HEK293 (cell line): ENCODE data around the gene CIITA.

Experiments
- CTCF ChIA-PET: fragments of 350-600 bp; formaldehyde crosslinking; extraction: SDS; loops from one replicate; lab custom pipeline; 2021; ENCODE audit warnings: antibody characterized with exemption; lab: Yijun Ruan, JAX
- POLR2A ChIA-PET: fragments of 300-600 bp; formaldehyde crosslinking; extraction: SDS; loops from one replicate; lab custom pipeline; 2020; ENCODE audit warnings: antibody characterized with exemption, inconsistent platforms; lab: Yijun Ruan, JAX
- H3K27ac ChIP-seq: fragments of 200-500 bp; sonication (Bioruptor generic); 2 replicates; pipeline ENCODE4 v1.5.1; 2014; ENCODE audit warnings: low read depth, low read length, control low read depth, inconsistent platforms; ENCODE audit errors: extremely low read depth
- H3K36me3 ChIP-seq, 2 experiments: fragments of 200-500 bp in 1 of 2; sonication (Bioruptor generic) in 1 of 2; 1 replicate in 1 of 2; 2 replicates in 1 of 2; pipeline ENCODE4 v1.5.1; 2014 to 2017; ENCODE audit warnings: inconsistent platforms in 2 of 2, low read length in 2 of 2; ENCODE audit not compliant: control insufficient read depth in 2 of 2, insufficient read depth in 1 of 2
- H3K4me1 ChIP-seq: fragments of 200-500 bp; sonication (Bioruptor generic); 2 replicates; pipeline ENCODE4 v1.5.1; 2014; ENCODE audit warnings: mild to moderate bottlenecking, low read length, inconsistent platforms; ENCODE audit not compliant: control insufficient read depth, insufficient read depth
- H3K4me3 ChIP-seq: 2 replicates; pipeline ENCODE4 v1.5.1; 2011; ENCODE audit warnings: low read depth, mild to moderate bottlenecking, control low read depth, low read length, moderate library complexity
- H3K9me3 ChIP-seq: fragments of 200-500 bp; sonication (Bioruptor generic); 2 replicates; pipeline ENCODE4 v1.5.1; 2014; ENCODE audit warnings: low read depth, low read length, inconsistent platforms; ENCODE audit not compliant: control insufficient read depth, insufficient read depth
- BCL6B ChIP-seq: fragments of 450-650 bp; formaldehyde crosslinking; IDR thresholded peaks from 2 replicates; pipeline ENCODE4 v1.5.1; 2017; ENCODE audit warnings: missing biosample characterization, missing genetic modification characterization
- KLF7 ChIP-seq: fragments of 450-650 bp; formaldehyde crosslinking; IDR thresholded peaks from 2 replicates; pipeline ENCODE4 v1.5.1; 2016; ENCODE audit warnings: missing biosample characterization, missing genetic modification characterization, borderline replicate concordance
- PRDM1 ChIP-seq: fragments of 450-650 bp; formaldehyde crosslinking; IDR thresholded peaks from 2 replicates; pipeline ENCODE4; 2016; ENCODE audit warnings: missing biosample characterization, missing genetic modification characterization
- REPIN1 ChIP-seq: fragments of 450-650 bp; formaldehyde crosslinking; IDR thresholded peaks from 2 replicates; pipeline ENCODE4 v1.5.1; 2017; ENCODE audit warnings: missing biosample characterization, missing genetic modification characterization, low read depth
- WT1 ChIP-seq: fragments of 450-650 bp; formaldehyde crosslinking; IDR thresholded peaks from 2 replicates; pipeline ENCODE4 v1.5.1; 2016; ENCODE audit warnings: missing biosample characterization, missing genetic modification characterization
- ZBTB1 ChIP-seq: fragments of 450-650 bp; formaldehyde crosslinking; IDR thresholded peaks from 2 replicates; pipeline ENCODE4 v1.5.1; 2016; ENCODE audit warnings: missing biosample characterization, missing genetic modification characterization
- ZBTB10 ChIP-seq: fragments of 450-650 bp; formaldehyde crosslinking; IDR thresholded peaks from 2 replicates; pipeline ENCODE4 v1.5.1; 2016; ENCODE audit warnings: missing biosample characterization, missing genetic modification characterization
- ZBTB48 ChIP-seq: fragments of 450-650 bp; formaldehyde crosslinking; IDR thresholded peaks from 2 replicates; pipeline ENCODE4 v1.5.1; 2016; ENCODE audit warnings: missing biosample characterization, missing genetic modification characterization
- ZIC2 ChIP-seq: fragments of 450-650 bp; formaldehyde crosslinking; IDR thresholded peaks from 2 replicates; pipeline ENCODE4 v1.5.1; 2016; ENCODE audit warnings: missing biosample characterization, missing genetic modification characterization
- ZNF138 ChIP-seq: fragments of 450-650 bp; formaldehyde crosslinking; IDR thresholded peaks from 2 replicates; pipeline ENCODE4 v1.5.1; 2016; ENCODE audit warnings: missing biosample characterization, missing genetic modification characterization, borderline replicate concordance
- ZNF157 ChIP-seq: fragments of 450-650 bp; formaldehyde crosslinking; IDR thresholded peaks from 2 replicates; pipeline ENCODE4 v1.5.1; 2016; ENCODE audit warnings: missing biosample characterization, missing genetic modification characterization
- ZNF169 ChIP-seq: fragments of 450-650 bp; formaldehyde crosslinking; IDR thresholded peaks from 2 replicates; pipeline ENCODE4 v1.5.1; 2016; ENCODE audit warnings: missing biosample characterization, missing genetic modification characterization
- ZNF223 ChIP-seq: fragments of 450-650 bp; formaldehyde crosslinking; IDR thresholded peaks from 2 replicates; pipeline ENCODE4 v1.5.1; 2016; ENCODE audit warnings: missing biosample characterization, missing genetic modification characterization
- ZNF248 ChIP-seq: fragments of 450-650 bp; formaldehyde crosslinking; IDR thresholded peaks from 2 replicates; pipeline ENCODE4 v1.5.1; 2017; ENCODE audit warnings: missing biosample characterization, missing genetic modification characterization
- ZNF324 ChIP-seq: fragments of 450-650 bp; formaldehyde crosslinking; IDR thresholded peaks from 2 replicates; pipeline ENCODE4 v1.5.1; 2016; ENCODE audit warnings: missing biosample characterization, missing genetic modification characterization
- ZNF366 ChIP-seq: fragments of 450-650 bp; formaldehyde crosslinking; conservative IDR thresholded peaks from 2 replicates; pipeline ENCODE4 v1.5.1; 2016; ENCODE audit warnings: missing biosample characterization, missing genetic modification characterization
- ZNF48 ChIP-seq: fragments of 450-650 bp; formaldehyde crosslinking; IDR thresholded peaks from 2 replicates; pipeline ENCODE4 v1.5.1; 2016; ENCODE audit warnings: missing biosample characterization, missing genetic modification characterization
- ZNF510 ChIP-seq: fragments of 450-650 bp; formaldehyde crosslinking; IDR thresholded peaks from 2 replicates; pipeline ENCODE4 v1.5.1; 2018; ENCODE audit warnings: mild to moderate bottlenecking, missing genetic modification characterization, missing biosample characterization; ENCODE audit not compliant: insufficient replicate concordance
- ZNF658 ChIP-seq: fragments of 450-650 bp; formaldehyde crosslinking; IDR thresholded peaks from 2 replicates; pipeline ENCODE4; 2016; ENCODE audit warnings: missing biosample characterization, missing genetic modification characterization
- ZNF777 ChIP-seq: fragments of 450-650 bp; formaldehyde crosslinking; IDR thresholded peaks from 2 replicates; pipeline ENCODE4 v1.5.1; 2017; ENCODE audit warnings: missing biosample characterization, missing genetic modification characterization, borderline replicate concordance
- ZNF785 ChIP-seq: fragments of 450-650 bp; formaldehyde crosslinking; IDR thresholded peaks from 2 replicates; pipeline ENCODE4 v1.5.1; 2016; ENCODE audit warnings: missing biosample characterization, missing genetic modification characterization
- ZSCAN5A ChIP-seq: fragments of 450-650 bp; formaldehyde crosslinking; IDR thresholded peaks from 2 replicates; pipeline ENCODE4 v1.5.1; 2016; ENCODE audit warnings: missing biosample characterization, missing genetic modification characterization
- TF ChIP-seq, protein P1 (sequence below): IDR thresholded peaks from 2 replicates; pipeline ENCODE4 v1.6.1; 2011; ENCODE audit warnings: mild to moderate bottlenecking, low read depth, low read length, borderline replicate concordance
- TF ChIP-seq, protein P2 (sequence below): fragments of 450-650 bp; formaldehyde crosslinking; IDR thresholded peaks from 2 replicates; pipeline ENCODE4 v1.5.1; 2016; ENCODE audit warnings: missing biosample characterization, missing genetic modification characterization
- TF ChIP-seq, protein P3 (sequence below): fragments of 450-650 bp; formaldehyde crosslinking; IDR thresholded peaks from 2 replicates; pipeline ENCODE4 v1.5.1; 2016; ENCODE audit warnings: missing biosample characterization, missing genetic modification characterization, borderline replicate concordance

The CIITA gene

DNA sequence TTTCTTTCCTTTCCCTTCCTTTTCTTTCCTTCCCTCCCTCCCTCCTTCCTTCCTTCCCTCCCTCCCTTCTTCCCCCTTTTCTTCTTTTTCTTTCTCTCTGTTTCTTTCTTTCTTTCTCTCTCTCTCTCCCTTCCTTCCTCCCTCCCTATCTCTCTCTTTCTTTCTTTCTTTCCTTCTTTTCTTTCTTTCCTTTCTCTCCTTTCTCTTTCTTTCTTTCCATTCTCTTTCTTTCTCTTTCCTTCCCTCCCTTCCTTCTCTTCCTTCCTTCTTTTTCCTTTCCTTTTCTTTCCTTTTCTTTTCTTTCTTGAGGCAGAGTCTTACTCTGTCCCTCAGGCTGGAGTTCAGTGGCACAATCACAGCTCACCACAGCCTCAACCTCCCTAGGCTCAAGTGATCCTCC is 34.3 kb downstream of the CIITA start:
- H3K27ac ChIP-seq: no peak overlapping the region
- no peak for TF ChIP-seq ZBTB1 (tag by site-specific recombination)
- TF ChIP-seq, protein P1, sequence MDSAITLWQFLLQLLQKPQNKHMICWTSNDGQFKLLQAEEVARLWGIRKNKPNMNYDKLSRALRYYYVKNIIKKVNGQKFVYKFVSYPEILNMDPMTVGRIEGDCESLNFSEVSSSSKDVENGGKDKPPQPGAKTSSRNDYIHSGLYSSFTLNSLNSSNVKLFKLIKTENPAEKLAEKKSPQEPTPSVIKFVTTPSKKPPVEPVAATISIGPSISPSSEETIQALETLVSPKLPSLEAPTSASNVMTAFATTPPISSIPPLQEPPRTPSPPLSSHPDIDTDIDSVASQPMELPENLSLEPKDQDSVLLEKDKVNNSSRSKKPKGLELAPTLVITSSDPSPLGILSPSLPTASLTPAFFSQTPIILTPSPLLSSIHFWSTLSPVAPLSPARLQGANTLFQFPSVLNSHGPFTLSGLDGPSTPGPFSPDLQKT: no peak
- no peak for TF ChIP-seq ZNF157 (tag by site-specific recombination)
- peak; percentile 88 for TF ChIP-seq ZNF366 (tag by site-specific recombination)
- no peak for TF ChIP-seq ZNF324 (tag by site-specific recombination)
- no peak for TF ChIP-seq ZNF248 (tag by site-specific recombination)
- no peak for TF ChIP-seq ZIC2
- TF ChIP-seq PRDM1: peak; percentile 94
- no peak for TF ChIP-seq ZSCAN5A (tag by site-specific recombination)
- no peak for TF ChIP-seq ZNF138 (tag by site-specific recombination)
- no peaks in the 10 kb centered on the region for H3K36me3 ChIP-seq
- no peaks in the 10 kb centered on the region for H3K4me1 ChIP-seq
- no peaks in the 10 kb centered on the region for H3K9me3 ChIP-seq
- no peak overlapping the region for H3K4me3 ChIP-seq
- CTCF ChIA-PET: interaction anchor here (0.6 to 0.7 kb wide), 2 partner anchors 49 to 1714 kb away, joined by 3 to 5 read pairs; no protein-coding TSS in a partner anchor
- POLR2A ChIA-PET: no interaction called here

DNA sequence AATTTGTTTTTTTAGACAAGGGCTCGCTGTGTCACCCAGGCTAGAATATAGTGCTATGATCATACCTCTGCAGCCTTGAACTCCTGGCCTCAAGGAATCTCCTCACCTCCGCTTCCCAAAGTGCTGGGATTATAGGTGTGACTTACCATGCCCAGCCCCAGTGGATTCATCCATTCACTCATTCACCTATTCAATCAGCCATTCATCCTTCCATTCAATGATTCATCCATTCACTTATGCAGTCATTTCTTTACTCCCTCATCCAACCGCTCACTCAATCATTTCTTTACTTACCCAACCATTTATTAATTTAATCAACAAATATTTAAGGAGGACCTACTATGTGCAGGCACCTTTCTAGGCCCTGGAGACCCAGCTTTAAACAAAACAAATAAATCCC is 39.5 kb downstream of the CIITA start:
- H3K36me3 ChIP-seq: no peaks in the 10 kb centered on the region
- TF ChIP-seq ZBTB10: no peak
- no peak for TF ChIP-seq ZBTB48 (tag by site-specific recombination)
- no peak for TF ChIP-seq ZNF777 (tag by site-specific recombination)
- TF ChIP-seq ZNF169: no peak
- TF ChIP-seq ZNF658 (tag by site-specific recombination): no peak
- TF ChIP-seq, protein P2, sequence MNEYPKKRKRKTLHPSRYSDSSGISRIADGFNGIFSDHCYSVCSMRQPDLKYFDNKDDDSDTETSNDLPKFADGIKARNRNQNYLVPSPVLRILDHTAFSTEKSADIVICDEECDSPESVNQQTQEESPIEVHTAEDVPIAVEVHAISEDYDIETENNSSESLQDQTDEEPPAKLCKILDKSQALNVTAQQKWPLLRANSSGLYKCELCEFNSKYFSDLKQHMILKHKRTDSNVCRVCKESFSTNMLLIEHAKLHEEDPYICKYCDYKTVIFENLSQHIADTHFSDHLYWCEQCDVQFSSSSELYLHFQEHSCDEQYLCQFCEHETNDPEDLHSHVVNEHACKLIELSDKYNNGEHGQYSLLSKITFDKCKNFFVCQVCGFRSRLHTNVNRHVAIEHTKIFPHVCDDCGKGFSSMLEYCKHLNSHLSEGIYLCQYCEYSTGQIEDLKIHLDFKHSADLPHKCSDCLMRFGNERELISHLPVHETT: no peak
- no peak for TF ChIP-seq WT1 (tag by site-specific recombination)
- no peak for TF ChIP-seq ZNF510
- TF ChIP-seq KLF7: no peak
- TF ChIP-seq, protein P1: no peak
- TF ChIP-seq REPIN1 (tag by site-specific recombination): no peak
- TF ChIP-seq ZNF785 (tag by site-specific recombination): no peak
- TF ChIP-seq ZNF48 (tag by site-specific recombination): no peak
- no peak for TF ChIP-seq ZNF223 (tag by site-specific recombination)
- no peak for TF ChIP-seq ZNF366 (tag by site-specific recombination)
- TF ChIP-seq, protein P3, sequence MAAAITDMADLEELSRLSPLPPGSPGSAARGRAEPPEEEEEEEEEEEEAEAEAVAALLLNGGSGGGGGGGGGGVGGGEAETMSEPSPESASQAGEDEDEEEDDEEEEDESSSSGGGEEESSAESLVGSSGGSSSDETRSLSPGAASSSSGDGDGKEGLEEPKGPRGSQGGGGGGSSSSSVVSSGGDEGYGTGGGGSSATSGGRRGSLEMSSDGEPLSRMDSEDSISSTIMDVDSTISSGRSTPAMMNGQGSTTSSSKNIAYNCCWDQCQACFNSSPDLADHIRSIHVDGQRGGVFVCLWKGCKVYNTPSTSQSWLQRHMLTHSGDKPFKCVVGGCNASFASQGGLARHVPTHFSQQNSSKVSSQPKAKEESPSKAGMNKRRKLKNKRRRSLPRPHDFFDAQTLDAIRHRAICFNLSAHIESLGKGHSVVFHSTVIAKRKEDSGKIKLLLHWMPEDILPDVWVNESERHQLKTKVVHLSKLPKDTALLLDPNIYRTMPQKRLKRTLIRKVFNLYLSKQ: no peak
- TF ChIP-seq BCL6B (tag by site-specific recombination): no peak

More for the DNA sequence above, 39.5 kb downstream of the CIITA start:
- Histone ChIP-seq H3K27ac (no peak overlapping the region), H3K4me3 (no peak overlapping the region), H3K4me1 (no peaks in the 10 kb centered on the region), H3K9me3 (no peaks in the 10 kb centered on the region)
- POLR2A ChIA-PET: no interaction called here
- CTCF ChIA-PET: interaction anchor here (0.9 kb wide), 1 partner anchor 9 kb away, joined by 4 read pairs; no protein-coding TSS in a partner anchor
